VCaP (cell line): ENCODE measurements around the gene RAB32.

Source experiments
- H3K27ac ChIP-seq: fragments of 450-650 bp; 2 replicates; pipeline ENCODE4 v1.5.1; 2017
- CTCF ChIP-seq: fragments of 450-650 bp; conservative IDR thresholded peaks from 2 replicates; pipeline ENCODE4 v1.5.1; 2017; ENCODE audit warnings: mild to moderate bottlenecking, moderate library complexity

The RAB32 gene

GRCh38 chr6:146598772-146599405, 55.3 kb downstream of the RAB32 start, which contains the start of gene ADGB:
Gene ADGB (plus strand): TSS chr6:146598972. CDS start chr6:146599041, 69 bp downstream.
- no peak for TF ChIP-seq CTCF
- H3K27ac ChIP-seq, result peak within 1 kb of the TSS; percentile 29; the same call in 1 of the 2 replicates

- TF ChIP-seq CTCF, result no peak
- H3K27ac ChIP-seq, result no peak overlapping the region
Measured at GRCh38 chr6:146601352-146601751, 57.7 kb downstream of the RAB32 start.

- H3K27ac ChIP-seq, result no peak overlapping the region
- TF ChIP-seq CTCF, result no peak
Measured at GRCh38 chr6:146602526-146602925, 58.9 kb downstream of the RAB32 start.
